ENCODE data around the gene ATG16L1.

ATG16L1 gene

DNA sequence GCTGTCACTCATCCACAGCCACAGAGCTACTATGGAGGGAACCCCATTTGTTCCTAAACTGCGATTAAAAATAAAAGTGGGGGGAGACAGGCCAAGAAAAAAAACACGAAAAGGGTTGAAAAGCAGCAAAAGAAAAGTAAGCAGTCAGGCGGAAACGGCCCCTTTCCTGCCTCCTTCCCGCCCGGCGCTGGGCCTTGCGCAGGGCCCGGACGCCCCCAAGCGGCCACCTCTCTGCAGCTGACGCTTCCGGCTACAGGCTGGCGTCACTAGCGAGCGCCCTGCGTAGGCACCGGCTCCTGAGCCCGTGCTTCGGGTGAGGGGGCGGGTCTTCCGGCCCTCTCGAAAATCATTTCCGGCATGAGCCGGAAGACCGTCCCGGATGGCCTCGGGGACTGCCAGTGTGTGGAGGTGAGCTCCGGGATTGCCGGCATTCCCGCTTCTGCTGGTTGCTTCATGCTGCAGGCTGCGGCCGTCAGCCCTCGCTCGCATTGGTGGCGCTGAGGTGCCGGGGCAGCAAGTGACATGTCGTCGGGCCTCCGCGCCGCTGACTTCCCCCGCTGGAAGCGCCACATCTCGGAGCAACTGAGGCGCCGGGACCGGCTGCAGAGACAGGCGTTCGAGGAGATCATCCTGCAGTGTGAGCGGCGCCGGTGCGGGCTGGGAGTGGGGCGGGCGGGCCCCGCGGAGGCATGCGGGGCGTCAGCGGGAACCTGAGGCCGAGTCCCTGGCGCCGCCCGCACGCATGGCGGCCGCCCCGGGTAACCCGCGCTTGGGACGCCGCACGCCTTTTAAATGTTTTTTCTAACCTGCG lies at the start of gene ATG16L1:
Gene ATG16L1, plus strand, starts transcription at position 368 of the 811 bp plus-strand sequence. Its CDS starts 155 bp downstream, at position 523.
- DNase-seq (ENCODE audit: low read depth): peak; percentile 95

DNA sequence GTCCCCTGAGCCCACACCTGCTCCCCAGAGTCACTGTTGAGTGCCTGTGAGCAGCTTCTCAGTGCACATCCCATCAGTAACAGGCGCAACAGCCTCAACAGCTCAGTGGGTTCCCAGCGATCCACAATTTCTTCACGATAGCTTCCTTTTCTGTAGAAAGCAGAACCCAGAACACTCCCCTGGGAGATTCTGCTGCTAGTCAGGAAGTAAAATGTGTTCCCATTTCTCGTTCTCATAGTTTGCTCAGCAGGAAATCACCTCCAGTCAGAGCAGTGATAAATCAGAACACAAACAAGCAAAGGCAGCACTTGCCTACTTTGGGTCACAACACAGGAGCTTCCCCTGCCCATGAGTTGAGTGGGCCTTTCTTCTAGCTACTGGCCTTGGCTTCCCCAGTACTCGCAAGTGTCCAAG lies 48.9 kb upstream of the ATG16L1 start:
- no peak for DNase-seq (ENCODE audit: low read depth)

DNA sequence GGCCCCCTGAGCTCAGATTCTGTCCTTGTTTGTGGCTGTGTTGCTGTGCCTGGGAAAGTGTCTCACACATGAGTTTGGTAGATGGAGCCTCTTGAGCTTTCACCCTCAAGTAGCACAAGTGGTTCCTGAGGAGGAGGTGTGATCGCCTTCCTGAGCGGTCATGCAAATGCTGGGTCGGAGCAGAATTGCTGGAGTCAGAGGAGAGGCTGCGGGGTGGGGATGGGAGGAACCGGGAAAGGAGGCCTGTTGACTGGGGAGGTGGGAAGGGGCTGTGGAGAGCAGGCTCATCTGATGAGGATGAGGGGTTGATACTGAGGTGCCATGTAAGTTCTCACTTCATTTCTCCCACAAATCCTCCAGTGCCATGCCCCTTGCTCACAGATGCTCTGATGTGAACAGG lies 48.4 kb upstream of the ATG16L1 start:
- DNase-seq (ENCODE audit: low read depth): no peak

DNA sequence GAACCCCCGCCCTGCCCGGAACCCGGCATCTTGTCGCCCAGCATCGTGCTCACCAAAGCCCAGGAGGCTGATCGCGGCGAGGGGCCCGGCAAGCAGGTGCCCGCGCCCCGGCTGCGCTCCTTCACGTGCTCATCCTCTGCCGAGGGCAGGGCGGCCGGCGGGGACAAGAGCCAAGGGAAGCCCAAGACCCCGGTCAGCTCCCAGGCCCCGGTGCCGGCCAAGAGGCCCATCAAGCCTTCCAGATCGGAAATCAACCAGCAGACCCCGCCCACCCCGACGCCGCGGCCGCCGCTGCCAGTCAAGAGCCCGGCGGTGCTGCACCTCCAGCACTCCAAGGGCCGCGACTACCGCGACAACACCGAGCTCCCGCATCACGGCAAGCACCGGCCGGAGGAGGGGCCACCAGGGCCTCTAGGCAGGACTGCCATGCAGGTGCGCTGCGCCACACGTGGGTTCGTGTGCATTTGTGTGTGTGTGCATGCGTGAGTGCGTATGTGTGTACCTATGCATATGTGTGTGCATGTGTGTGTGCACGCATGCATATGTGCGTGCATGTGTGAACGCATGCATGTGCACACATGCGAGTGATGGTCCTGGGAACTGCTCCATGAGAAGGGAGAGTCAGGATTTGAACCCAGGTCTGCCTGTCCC lies 47.1 kb upstream of the ATG16L1 start:
- DNase-seq (ENCODE audit: low read depth): no peak

DNA sequence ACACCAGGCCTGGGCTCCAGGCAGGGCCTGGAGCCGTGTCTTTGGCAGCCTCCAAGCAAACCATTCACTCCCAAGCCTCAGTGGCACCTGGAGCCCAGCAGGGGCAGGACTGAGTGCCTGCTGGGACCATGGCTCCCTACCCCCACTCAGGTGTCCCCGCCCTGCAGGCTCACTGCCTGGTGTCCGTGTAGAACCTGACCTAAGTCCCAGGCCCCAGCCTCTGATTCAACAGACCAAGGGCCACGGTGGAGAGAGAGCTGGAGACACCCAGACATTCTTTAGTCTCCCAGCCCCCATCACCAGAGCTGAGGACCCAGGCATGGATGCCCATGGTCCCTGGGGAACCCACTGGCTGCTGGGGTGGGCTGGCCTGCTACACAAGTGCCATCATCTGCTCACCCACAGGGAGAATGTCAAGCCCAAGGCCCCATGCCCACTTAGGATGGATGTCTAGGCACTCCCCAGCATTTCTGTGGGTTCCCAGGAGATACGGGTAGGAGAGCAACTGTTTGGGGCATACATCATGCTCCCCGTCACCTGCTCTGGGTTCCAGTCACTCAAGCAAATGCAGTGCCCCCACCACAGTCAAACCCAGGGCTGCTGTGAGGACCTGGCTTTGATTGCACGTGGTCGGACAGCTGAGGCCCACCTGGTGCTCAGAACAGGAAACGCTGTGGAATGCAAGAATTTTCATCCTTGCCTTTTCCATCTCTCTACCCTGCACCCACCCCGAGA lies 42.9 kb upstream of the ATG16L1 start:
- DNase-seq (ENCODE audit: low read depth): no peak

DNA sequence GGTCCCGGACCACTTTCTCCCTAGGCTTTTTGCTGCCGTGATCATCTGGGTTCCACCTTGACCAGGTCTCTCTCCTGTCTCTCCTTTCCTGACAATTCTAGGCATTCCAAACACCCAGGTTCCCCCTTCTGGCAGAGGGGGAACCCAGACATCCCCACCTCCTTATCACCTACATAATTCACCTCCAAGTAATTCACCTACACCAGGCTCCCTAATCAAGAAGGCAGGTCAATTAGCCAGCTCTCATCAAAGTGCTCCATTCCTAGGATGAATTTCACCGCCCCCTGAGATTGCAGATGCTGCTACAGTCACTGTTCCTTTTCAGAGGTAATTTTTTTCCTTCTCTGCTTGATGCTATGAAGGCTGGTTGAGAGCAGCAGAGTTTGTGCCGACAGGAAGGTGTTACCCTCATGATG lies 42.3 kb upstream of the ATG16L1 start:
- DNase-seq (ENCODE audit: low read depth): no peak

DNA sequence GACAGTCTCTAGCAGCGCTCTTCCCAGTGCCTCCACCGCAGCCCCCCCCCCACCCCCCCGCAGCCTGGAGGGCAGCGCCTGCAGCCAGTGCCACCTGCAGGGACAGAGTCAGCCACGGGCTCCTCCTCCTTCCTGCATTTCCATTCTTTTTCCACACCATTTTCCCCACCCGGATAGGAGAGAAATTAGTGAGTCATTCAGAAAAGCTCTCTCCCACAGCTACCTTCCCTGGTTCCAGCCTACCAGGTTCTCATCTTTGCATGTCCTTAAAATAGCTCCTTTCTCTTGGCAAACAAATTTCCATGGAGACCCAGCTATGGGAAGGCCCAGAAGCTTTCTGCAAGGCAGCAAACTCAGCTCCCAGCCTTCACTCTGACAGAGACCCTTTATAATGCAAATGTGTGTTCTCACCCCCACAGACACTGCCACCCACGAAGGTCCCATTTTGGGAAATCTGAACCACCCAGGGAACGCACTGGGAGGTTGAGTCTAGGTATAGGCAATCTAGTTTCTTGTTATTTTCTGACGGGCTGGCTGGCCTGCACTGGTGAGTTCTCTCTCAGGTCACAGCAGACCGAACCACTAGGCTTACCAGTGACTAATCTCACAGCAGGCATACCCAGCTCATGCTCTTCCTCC lies 41.8 kb upstream of the ATG16L1 start:
- no peak for DNase-seq (ENCODE audit: low read depth)

DNA sequence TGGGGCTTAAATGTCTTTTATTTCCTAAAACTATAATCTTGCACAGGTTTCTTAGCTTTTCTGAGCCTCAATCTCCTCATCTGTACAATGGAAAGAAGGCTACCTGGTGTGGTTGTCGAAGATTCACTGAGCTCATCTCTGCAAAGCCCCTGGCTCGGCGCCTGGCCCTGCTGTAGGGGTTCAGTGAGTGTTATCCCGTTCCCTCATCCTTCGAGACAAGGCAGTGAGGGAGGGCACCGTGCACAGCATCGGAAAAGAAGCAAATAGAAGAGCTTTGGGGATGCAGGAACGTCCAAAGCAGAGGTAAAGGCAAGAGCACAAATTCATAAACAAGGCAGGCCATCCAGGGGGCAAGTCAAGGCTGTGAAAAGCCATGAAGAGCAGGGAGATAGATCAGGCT lies 41.2 kb upstream of the ATG16L1 start:
- DNase-seq (ENCODE audit: low read depth): no peak

DNA sequence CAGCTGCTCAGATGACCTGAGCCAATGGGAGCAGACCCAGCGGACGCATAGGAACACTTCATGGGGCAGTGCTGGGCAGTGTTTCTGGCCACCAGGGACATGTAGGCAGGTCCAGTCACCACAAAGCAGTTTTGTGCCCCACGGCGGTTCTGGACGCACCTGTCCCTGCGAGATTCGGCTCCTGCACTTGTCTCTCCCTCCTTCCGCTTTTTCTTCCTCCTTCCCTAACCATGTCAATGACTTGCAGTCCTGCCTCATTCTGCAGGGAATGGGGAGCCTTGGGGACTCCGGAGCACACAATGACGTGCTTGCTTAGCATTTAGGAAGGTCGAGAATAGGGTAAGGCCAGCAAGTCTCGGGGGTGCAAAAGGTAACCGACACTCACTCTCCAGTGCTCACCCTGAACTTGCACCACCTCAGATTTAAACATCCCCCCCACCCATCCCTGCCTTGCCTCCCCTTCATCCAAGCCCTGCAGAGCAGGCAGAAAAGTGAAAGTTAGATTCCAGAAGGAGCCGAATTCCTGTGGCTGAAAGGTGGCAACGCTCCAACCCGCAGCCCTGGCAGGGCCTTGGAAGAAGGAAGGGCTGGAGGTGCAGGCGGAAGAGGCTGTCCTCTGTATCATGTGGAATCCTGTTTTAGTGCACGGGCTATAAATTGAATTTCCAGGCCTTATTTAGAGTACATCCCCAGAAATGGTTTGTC lies 40.5 kb upstream of the ATG16L1 start:
- no peak for DNase-seq (ENCODE audit: low read depth)

DNA sequence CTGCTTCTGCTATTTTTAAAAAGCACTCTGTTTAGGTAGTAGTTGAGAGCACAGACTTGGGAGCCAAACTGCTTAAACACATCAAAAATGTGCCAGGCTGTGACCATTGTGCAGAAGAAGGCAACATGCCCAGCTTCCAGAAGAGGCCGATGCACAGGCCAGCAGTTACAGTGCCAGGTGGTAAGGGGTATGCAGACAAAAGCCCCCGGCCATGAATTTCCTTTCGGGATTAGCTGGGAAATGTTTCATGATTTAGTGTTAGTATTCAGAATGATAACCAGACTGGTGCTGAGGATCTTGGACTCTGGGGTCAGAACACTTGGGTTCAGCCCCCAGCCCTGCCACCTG lies 40.0 kb upstream of the ATG16L1 start:
- DNase-seq (ENCODE audit: low read depth): no peak

DNA sequence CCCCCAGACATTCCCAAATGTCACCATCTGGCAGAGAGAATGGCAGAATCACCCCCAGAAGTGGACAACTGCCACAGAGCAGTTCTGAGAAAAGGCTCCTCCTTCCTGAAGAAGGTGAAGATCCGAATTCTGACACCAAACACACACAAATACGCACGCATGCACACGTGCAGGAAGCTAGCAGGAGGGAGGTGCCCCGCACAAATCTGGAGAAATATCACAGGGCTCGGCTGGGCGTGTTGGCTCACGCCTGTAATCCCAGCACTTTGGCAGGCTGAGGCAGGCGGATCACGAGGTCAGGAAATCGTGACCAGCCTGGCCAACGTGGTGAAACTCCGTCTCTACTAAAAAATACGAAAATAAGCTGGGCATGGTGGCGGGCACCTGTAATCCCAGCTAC lies 38.5 kb upstream of the ATG16L1 start:
- no peak for DNase-seq (ENCODE audit: low read depth)

DNA sequence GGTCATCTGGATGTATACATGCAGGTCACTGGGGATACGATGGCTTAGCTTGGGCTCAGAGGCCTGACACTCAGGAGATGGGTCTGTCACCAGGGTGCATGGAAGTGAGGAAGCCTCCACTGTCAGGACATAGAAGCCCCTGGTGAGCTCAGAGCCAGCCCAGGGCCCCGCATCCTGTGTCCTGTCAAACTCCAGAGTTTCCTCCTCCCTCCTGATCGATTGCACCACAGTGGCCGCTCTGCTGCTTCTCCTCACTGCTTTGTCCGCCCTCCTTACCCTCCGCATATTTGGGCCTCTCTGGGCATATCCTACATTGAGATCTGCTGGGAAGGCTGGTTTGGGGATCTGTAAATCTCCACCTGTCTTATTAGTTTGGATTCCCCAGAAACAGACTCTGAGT lies 37.5 kb upstream of the ATG16L1 start:
- no peak for DNase-seq (ENCODE audit: low read depth)

DNA sequence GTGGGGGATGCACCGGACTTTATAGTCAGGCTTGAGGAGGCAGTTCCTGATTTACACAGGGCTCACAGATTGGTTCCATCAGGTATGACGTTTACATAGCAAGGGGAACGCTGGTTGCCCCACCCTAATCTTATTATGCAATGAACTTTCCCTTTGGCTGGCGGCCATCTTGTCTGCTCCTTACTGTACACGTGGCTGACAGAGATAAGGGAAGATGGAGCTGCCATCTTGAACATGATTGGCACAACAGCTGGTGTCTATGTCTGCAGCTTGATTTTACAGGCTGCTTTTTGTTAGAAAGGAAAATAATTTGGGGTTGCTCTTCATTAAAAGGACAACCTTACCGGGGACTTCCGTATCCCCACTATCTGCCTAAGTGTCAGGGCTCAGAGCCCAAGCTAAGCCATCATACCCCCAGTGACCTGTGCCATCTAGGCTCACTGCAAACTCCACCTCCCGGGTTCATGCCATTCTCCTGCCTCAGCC lies 33.5 kb upstream of the ATG16L1 start:
- no peak for DNase-seq (ENCODE audit: low read depth)

DNA sequence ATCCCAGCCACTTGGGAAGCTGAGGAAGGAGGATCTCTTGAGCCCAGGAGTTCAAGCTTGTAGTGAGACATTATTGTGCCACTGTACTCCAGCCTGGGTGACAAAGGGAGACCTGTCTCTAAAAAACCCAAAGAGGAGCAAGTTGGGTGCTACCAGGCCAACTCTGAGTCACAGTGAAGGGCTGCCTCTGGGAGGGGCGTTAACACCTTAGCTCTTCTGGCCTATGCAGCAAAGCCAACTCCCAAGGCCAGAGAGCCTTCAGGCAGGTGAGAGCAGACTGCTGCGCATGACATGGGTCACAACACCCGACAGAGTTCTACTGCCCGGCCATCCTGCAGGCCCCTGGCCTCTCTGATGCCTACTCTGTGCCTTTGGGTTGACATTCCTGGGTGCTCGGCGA lies 32.6 kb upstream of the ATG16L1 start:
- DNase-seq (ENCODE audit: low read depth): no peak

DNA sequence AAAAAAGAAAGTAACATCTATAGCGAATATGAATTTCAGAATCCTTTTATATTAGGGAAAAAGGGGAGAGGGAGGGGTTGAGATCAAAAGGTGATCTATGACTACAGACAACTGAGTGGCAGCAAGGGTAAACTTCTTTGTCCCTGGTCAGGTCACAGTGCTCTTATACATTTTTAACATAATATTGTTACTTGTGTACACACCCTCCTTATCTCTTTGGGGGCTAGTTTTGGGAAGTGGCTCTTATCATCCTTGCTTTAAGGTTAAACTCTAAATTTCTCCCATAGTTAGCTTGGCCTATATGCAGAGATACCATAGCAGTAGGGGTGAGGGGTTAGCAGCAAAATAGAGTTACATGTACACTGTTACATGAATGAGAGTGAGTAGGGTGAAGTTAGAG lies 31.6 kb upstream of the ATG16L1 start:
- DNase-seq (ENCODE audit: low read depth): no peak

DNA sequence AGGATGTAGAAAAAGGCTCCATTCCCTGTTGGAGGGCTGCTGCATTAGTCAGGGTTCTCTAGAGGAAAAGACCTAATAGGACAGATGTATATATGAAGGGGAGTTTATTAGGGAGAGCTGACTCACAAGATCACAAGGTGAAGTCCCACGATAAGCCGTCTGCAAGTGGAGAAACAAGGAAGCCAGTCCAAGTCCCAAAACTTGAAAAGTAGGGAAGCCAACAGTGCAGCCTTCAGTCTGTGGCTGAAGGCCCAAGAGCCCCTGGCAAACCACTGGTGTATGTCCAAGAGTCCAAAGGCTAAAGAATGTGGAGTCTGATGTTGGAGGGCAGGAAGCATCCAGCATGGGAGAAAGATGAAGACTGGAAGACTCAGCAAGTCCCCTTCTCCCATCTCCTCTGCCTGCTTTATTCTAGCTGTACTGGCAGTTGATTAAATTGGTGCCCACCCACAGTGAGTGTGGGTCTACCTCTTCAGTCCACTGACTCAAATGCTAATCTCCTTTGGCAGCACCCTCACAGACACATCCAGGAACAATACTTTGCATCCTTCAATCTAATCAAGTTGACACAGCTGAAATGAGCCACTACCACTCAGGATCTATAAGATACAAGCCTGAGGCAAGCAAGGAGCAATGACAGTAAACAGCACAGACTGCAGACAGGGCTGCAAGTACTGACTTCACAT lies 30.0 kb upstream of the ATG16L1 start:
- no peak for DNase-seq (ENCODE audit: low read depth)

DNA sequence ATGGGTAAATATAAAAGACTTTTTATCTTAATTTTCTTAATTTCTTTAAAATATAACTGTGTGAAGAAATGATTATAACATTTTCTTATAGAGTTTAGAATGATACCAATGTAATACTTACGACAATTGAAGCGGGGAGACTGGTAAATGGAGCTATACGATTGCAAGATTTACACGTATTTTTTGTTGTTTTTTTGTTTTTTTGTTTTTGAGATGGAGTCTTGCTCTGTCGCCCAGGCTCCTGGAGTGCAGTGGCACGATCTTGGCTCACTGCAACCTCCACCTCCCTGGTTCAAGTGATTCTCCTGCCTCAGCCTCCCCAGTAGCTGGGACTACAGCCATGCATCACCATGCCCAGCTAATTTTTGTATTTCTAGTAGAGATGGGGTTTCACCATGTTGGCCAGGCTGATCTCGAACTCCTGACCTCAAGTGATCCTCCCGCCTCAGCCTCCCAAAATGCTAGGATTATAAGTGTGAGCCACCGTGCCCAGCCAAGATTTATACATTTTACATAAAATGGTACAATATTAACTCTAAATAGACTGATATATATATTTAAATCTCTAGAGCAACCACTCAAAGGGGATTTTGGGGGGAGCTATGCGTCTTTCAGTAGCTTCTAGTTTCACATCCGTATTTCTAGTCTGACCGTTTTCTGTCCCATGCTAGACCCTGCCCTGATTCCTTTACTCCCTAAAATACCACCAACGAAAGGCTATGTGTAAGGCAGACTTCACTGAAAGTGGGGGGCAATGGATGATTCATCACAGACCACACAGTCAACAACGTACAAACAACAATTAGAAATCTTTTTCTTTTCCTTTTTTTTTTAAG lies 28.2 kb upstream of the ATG16L1 start:
- DNase-seq (ENCODE audit: low read depth): no peak

DNA sequence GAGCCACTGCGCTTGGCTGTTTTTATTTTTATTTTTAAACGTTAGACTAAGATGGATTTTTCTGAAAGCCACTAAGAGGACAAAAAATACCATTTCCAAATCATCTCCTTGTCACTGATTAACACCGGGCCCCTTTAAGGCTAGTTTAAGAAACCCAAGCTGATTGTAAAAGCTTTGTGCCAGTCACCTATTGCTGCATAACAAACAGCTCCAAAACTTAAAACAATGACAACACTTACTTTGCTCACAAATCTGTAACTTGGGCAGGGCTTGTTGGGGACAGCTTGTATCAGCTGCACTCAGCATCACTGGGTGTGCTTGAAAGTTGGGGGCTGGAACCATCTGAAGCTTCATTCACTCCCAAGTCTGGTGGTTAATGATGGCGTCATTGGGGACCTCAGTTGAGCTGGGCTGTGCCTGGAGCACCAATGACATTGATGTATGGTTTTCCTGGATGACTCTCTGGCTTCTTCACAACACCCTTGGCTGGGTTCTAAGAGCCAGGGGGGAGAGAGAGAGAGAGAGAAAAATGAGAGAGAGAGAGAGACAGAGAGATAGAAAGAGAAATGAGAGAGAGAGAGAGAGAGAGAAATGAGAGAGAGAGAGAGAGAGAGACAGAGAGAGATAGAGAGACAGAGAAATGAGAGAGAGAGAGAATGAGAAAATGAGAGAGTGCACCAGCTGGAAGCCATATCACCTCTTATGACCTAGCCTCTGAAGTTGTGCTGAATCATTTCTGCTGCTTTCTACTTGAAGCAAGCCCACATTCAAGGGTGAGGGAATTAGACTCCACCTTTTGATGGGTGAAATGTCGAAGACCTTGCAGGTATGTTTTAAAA lies 26.0 kb upstream of the ATG16L1 start:
- DNase-seq (ENCODE audit: low read depth): no peak

DNA sequence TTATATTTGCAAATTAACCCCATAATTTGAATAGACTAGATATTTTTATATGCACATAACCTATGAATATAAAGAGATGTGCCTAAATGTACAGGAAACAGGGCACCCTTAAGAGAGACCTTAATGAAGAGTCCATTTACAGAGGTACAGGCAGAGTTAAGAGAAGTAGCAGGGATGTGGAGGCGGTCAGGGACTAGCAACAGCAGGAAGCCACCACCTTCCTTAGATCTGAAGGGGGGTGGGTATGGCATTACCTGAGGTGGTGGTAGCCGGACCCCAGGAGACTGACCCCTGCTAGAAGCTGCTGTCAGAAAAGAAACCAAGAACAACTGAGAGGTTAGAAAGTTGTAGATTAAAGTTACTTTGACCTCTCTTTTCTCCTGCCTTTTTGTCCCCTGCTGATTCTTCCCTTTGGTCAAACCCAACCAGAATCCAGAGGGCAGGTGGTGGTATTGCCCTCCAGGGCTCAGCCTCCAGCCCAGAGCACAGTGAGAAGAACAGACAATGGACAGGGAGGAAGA lies 24.9 kb upstream of the ATG16L1 start:
- no peak for DNase-seq (ENCODE audit: low read depth)

Measured in stimulated activated CD4-positive, alpha-beta T cell treated with anti-CD3 and anti-CD28 coated beads, Interleukin-2, amount 100 ng/mL, for 4 hours (primary cell).